ENCODE measurements around the gene ZNF710. TPM values are rescaled to one million over a fixed set of nuclear protein-coding genes. Genes with fewer than 3 reads are reported as not detected.

The ZNF710 gene
- total RNA-seq, 2 donors from 2014 or later: 10.3 to 12.0 TPM

DNA sequence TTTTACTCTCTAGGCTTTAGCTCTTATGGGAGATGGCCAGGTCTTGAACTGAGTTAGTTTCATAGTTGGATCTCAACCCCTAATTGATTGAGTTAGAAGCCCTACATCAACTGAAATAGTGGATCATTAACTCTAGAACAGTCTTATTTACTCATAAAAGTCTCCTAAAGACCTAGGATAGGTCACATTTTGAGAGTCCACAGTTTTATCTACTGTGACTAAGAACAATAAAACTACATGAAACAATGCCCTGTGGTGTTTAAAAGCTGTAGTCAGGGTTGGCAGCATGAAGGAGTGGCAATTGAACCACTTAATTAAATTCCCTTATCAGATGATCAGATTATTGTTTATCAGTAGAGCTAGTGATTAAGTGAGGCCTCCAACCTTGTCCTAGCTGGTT is 123.4 kb downstream of the ZNF710 start:
- Histone ChIP-seq H3K36me3 (no peaks in the 10 kb centered on the region), H3K27ac (no peak overlapping the region), H3K9me3 (no peaks in the 10 kb centered on the region), H3K27me3 (replicated peaks; ENCODE audit: insufficient read depth) (no peaks in the 10 kb centered on the region), H3K4me3 (no peak overlapping the region), H3K4me1 (ENCODE audit: control insufficient read depth in 1 of 2, low read depth in 2 of 2) (peaks cover 0 to 7% of the 10 kb centered on the region in 2 donors)
- ATAC-seq (ENCODE audit: insufficient number of reproducible peaks, low FRiP score, low read depth) (no peak), DNase-seq (ENCODE audit: low spot score) (no peak)
- TF ChIP-seq, protein P1, sequence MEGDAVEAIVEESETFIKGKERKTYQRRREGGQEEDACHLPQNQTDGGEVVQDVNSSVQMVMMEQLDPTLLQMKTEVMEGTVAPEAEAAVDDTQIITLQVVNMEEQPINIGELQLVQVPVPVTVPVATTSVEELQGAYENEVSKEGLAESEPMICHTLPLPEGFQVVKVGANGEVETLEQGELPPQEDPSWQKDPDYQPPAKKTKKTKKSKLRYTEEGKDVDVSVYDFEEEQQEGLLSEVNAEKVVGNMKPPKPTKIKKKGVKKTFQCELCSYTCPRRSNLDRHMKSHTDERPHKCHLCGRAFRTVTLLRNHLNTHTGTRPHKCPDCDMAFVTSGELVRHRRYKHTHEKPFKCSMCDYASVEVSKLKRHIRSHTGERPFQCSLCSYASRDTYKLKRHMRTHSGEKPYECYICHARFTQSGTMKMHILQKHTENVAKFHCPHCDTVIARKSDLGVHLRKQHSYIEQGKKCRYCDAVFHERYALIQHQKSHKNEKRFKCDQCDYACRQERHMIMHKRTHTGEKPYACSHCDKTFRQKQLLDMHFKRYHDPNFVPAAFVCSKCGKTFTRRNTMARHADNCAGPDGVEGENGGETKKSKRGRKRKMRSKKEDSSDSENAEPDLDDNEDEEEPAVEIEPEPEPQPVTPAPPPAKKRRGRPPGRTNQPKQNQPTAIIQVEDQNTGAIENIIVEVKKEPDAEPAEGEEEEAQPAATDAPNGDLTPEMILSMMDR (IDR thresholded peaks at IDR 0.05): no peak

DNA sequence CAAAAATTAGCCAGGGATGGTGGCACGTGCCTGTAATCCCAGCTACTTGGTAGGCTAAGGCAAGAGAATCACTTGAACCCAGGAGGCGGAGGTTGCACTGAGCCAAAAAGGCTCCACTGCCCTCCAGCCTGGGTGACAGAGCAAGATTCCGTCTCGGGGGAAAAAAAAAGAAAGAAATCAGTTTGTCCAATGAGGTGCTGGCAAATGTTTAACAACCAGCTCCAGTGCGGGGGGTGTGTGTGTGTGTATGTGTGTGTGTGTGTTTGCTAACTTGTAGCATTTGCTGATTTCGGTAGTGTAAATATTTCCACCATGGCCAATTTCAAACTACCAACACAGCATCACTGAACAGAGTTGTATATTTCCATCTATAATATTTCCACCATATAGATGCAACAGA is 124.9 kb downstream of the ZNF710 start:
- no peak for ATAC-seq (ENCODE audit: insufficient number of reproducible peaks, low FRiP score, low read depth)

DNA sequence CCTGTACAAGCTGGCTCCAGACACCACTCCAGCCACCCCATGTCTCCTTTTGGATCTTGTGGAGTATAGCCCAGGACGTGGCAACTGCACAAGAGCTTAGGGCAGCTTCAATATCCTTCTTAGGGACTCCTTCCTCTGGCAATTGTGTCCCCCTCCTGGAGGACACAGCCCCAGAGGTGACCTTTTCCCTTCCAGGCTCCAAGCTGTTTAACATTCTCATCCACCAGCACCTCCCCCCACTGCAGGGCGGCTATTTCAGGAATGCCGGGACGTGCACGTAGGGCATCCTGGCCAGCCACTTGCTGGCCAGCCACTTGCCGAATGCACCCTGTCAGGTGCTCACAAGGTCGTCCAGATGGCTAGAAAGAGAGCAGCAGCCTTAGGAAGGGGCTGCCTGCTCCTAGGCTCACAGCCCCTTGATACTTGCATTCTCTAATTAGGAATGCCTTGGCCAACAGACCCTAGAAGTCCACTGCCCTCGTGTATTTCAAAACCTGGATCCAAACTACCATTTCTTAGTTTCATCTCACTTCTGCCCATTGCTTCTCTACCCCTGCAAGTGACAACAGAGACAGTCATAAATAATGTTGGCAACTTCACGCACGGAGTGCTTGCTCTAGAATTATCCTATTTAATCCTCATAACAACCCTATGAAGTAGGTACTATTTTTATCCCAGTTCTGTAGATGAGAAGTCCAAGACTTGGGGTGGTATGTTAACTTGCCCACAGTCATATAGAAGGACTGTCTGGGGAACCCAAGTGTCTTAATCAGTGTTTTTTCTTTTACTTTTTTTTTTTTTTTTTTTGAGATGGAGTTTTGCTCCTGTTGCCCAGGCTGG is 125.7 kb downstream of the ZNF710 start:
- Histone ChIP-seq H3K27me3 (replicated peaks; ENCODE audit: insufficient read depth) (no peaks in the 10 kb centered on the region), H3K4me1 (ENCODE audit: control insufficient read depth in 1 of 2, low read depth in 2 of 2) (peaks cover 0 to 7% of the 10 kb centered on the region in 2 donors), H3K27ac (no peak overlapping the region), H3K9me3 (no peaks in the 10 kb centered on the region), H3K4me3 (peak overlapping the region; percentile 16), H3K36me3 (no peaks in the 10 kb centered on the region)
- DNase-seq (ENCODE audit: low spot score) (no peak), ATAC-seq (ENCODE audit: insufficient number of reproducible peaks, low FRiP score, low read depth) (no peak)
- TF ChIP-seq, protein P1 (IDR thresholded peaks at IDR 0.05): no peak

More for the DNA sequence above, 124.9 kb downstream of the ZNF710 start:
- peaks cover 0 to 7% of the 10 kb centered on the region in 2 donors for H3K4me1 ChIP-seq (ENCODE audit: control insufficient read depth in 1 of 2, low read depth in 2 of 2)
- no peaks in the 10 kb centered on the region for H3K9me3 ChIP-seq
- H3K27me3 ChIP-seq (replicated peaks; ENCODE audit: insufficient read depth): no peaks in the 10 kb centered on the region
- H3K36me3 ChIP-seq: no peaks in the 10 kb centered on the region
- H3K27ac ChIP-seq: no peak overlapping the region
- DNase-seq (ENCODE audit: low spot score): no peak
- H3K4me3 ChIP-seq: no peak overlapping the region
- TF ChIP-seq, protein P1 (IDR thresholded peaks at IDR 0.05): no peak

DNA sequence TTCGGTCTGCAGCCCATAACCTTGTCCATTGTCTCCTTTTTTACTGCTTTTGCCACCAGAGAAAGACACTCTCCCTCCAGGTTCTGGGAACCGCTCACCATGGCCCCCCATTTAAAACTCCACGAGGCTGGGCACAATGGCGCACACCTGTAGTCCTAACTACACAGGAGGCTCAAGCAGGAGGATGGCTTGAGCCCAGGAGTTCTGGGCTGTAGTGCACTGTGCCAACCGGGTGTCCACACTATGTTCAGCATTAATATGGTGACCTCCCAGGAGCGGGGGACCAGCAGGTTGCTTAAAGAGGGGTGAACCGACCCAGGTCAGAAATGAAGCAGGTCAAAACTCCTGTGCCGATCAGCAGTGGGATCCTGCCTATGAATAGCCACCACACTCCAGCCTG is 129.2 kb downstream of the ZNF710 start:
- Histone ChIP-seq H3K27me3 (replicated peaks; ENCODE audit: insufficient read depth) (no peaks in the 10 kb centered on the region), H3K27ac (no peak overlapping the region), H3K4me1 (ENCODE audit: control insufficient read depth in 1 of 2, low read depth in 2 of 2) (peaks cover 0 to 7% of the 10 kb centered on the region in 2 donors), H3K36me3 (no peaks in the 10 kb centered on the region), H3K4me3 (no peak overlapping the region), H3K9me3 (no peaks in the 10 kb centered on the region)
- TF ChIP-seq, protein P1 (IDR thresholded peaks at IDR 0.05): no peak
- ATAC-seq (ENCODE audit: insufficient number of reproducible peaks, low FRiP score, low read depth) (no peak), DNase-seq (ENCODE audit: low spot score) (no peak)

Other genes starting within 250 kb of the ZNF710 start
- 1 to 10 TPM in 1 of 2 donors, not detected in 1; 1.8 TPM for gene MESP2, start 225.0 kb upstream of the ZNF710 start, total RNA-seq
- 10 to 100 TPM; 27.5 to 29.2 TPM for gene ANPEP, start 186.5 kb upstream of the ZNF710 start, total RNA-seq
- 10 to 100 TPM; 41.8 to 50.6 TPM for gene AP3S2, start 107.3 kb upstream of the ZNF710 start, total RNA-seq
- gene ARPIN, start 88.4 kb upstream of the ZNF710 start, total RNA-seq: 10 to 100 TPM; 19.5 to 21.4 TPM
- 10 to 100 TPM; 24.5 to 46.6 TPM for gene IDH2, start 101.1 kb downstream of the ZNF710 start, total RNA-seq
- 10 to 100 TPM; 26.9 to 38.4 TPM for gene SEMA4B, start 200.0 kb downstream of the ZNF710 start, total RNA-seq
- gene CIB1, start 232.6 kb downstream of the ZNF710 start, total RNA-seq: 10 to 100 TPM; 18.0 to 35.6 TPM
- gene GDPGP1, start 232.9 kb downstream of the ZNF710 start, total RNA-seq: 10 to 100 TPM in 1 of 2 donors, 1 to 10 TPM in 1; 5.0 to 23.4 TPM
- not detected for gene TTLL13, start 248.2 kb downstream of the ZNF710 start, total RNA-seq